Putamen (tissue), 1 donor: ENCODE results near the gene KRT71.
A peak's percentile ranks its signal among the peaks of the same experiment; 100 is the strongest.

Experiments
- DNase-seq: peaks from one replicate; pipeline ENCODE4 v3.0.0-alpha.2; 2016; ENCODE audit warnings: low spot score

Gene KRT71

DNA sequence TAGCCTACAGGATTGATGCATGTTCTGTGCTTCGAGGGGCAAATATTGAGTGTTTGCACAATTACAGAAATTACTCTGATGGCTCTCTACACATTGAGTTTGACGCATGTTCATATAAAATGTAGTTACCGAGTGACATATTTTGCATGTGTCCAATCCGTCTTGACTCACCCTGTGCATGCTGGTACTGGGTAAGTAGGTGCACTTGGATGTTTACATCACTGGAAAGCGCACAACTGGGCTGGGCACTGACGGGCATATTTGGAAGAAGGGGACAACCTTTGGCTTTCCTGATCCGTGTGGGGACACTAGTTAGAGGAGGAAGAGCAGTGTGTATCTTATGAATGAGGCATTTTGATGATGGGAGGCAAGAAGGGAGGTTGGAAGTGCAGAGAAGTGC lies 55.0 kb downstream of the KRT71 start:
- no peak for DNase-seq

DNA sequence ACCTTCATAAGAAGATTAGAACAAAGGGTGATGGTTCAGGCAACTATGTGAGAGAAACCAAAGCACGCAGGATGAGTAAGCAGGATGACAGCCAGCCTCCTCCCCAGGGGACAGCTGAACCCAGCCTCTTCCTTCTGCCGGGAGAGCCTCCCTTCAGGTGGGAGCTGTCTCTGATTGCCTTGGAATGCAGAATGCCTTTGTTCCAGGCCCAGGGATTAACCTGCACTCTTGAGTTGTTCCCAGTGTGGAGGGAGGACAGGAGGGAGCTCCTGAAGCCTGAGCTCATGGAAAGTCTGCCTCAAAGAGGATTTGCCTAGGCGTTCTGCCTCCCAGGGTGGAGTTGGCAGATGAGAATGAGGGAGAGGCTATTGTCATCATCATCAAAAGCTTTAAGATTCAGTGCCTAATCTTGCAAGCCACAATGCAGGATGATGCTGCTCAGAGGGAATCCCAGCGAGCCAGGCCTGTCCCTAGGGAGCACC lies 56.3 kb downstream of the KRT71 start:
- no peak for DNase-seq

DNA sequence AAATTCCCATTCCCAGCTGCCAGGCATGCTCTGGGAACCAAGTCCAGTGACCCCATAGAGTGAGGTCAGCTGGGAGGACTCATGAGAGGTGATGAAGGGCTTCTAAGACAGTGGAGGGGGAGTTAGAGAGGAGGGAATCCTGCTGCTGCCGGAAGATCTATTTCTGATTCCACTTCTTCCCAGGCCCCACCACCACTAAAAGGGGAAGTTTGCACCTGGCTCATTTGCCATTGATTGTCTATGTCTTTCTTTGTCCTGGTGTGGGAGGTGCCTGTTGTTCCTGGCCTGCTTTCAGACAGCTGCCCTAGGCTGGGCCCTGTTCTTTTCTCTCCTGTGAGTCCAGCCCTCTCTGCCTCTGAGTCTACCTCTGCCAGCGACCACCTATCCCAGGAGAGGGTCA lies 56.9 kb downstream of the KRT71 start:
- DNase-seq: no peak

DNA sequence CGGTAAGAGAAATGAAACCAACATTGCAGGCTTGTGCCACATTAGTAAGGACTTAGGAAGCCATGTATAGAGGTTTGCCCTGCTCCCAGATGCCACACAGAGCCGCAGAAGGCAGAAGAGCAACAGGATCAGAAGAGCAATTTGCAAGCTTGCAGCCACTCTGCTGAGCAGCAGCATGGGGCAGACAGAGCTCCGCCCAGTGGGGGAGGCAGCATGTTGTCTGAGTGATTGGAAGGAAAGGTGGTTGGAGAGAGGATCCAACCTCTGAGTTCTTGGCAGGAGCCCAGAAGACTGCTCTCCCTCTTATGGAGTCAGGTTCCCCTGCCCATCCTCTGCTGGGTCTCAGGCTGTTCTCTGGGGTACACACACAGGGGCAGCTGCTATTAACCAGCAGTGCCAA lies 57.6 kb downstream of the KRT71 start:
- peak; percentile 51 for DNase-seq

DNA sequence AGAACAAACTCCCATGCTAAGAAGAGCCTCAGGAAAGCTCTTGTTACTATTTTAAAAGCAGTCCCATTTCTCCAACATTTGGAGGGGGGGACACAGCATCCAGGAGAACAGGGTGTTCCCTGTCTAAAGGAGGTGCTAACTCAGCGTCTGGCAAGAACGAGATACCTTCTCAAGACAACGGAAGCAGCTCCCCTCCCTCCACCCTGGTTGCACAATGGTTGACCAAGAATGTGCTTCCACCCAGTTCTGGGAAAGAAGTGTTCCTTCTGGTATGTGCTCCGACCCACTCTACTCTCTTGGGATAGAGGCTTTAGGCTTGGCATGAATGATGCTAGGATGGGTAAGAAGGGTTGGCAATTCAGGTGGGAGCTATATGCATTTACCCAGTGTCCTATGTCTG lies 58.4 kb downstream of the KRT71 start:
- no peak for DNase-seq

DNA sequence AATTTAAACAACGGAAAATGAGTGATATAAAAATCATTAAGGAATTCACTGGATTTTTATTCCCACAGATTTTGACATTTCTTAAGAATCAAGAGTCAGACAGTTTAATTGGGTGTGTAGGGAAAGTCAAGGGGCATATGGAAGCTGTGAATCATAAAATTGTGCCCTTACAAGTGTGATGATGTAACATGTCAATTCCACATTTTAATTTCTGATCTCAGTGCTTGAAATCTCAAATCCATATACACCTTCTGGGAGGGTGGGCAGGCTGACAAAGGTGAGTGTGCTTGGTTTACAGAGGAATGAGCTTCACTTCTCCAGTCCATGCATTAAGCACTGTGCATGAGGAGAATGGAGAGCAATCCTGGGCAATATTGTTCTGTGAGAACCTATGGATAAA lies 58.8 kb downstream of the KRT71 start:
- peak; percentile 71 for DNase-seq
